ENCODE measurements around the gene FIGN. TPM values are rescaled to one million over a fixed set of nuclear protein-coding genes. Genes with fewer than 3 reads are reported as not detected.
A peak's percentile ranks its signal among the peaks of the same experiment; 100 is the strongest.

The FIGN gene
- total RNA-seq, 2 donors from 2014 or later = 18.6 to 20.5 TPM

DNA sequence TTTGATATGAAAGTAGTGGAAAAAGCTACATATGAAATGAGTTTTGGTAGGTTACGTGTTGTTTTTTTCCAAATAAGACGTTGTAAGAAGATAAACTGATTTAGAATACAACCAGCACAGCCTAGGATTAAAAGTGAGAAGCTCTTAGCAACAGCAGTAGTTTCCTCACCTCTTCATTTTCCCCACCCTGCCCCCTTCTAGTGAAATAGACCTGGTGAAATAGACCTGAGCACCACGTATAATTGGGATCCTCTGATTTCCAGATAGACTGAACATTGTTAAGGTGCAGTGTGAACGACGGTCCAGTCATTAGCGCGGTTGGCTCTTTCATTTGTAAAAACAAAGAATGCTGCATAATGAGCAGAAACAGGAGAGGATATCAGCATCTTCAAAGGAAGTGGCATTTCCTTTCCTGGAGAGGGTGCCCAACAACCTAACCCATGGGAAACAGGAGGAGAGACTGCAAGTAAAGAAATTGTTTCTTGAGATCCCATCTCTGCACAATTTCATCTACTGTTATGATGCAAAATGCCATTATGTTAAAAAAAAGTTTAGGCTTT lies 114.3 kb downstream of the FIGN start:
- no peaks in the 10 kb centered on the region for H3K4me1 ChIP-seq (ENCODE audit: control insufficient read depth, insufficient read depth, low read length)
- no peaks in the 10 kb centered on the region for H3K27me3 ChIP-seq (ENCODE audit: control insufficient read depth, insufficient read depth, low read length, poor library complexity, severe bottlenecking)
- TF ChIP-seq, protein P1, sequence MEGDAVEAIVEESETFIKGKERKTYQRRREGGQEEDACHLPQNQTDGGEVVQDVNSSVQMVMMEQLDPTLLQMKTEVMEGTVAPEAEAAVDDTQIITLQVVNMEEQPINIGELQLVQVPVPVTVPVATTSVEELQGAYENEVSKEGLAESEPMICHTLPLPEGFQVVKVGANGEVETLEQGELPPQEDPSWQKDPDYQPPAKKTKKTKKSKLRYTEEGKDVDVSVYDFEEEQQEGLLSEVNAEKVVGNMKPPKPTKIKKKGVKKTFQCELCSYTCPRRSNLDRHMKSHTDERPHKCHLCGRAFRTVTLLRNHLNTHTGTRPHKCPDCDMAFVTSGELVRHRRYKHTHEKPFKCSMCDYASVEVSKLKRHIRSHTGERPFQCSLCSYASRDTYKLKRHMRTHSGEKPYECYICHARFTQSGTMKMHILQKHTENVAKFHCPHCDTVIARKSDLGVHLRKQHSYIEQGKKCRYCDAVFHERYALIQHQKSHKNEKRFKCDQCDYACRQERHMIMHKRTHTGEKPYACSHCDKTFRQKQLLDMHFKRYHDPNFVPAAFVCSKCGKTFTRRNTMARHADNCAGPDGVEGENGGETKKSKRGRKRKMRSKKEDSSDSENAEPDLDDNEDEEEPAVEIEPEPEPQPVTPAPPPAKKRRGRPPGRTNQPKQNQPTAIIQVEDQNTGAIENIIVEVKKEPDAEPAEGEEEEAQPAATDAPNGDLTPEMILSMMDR (conservative IDR thresholded peaks at IDR 0.05) = no peak
- H3K9me3 Mint-ChIP-seq = no peaks in the 10 kb centered on the region
- no peaks in the 10 kb centered on the region for H3K9me3 ChIP-seq (ENCODE audit: control insufficient read depth, low read length)
- no peak overlapping the region for H3K27ac Mint-ChIP-seq
- DNase-seq = peak; percentile 62
- 32 to 43% methylated on average over 7 of the region's 7 CpGs for WGBS, 2 experiments (ENCODE audit: insufficient coverage in 1 of 2, insufficient read length in 1 of 2)
- no peaks in the 10 kb centered on the region for H3K36me3 Mint-ChIP-seq (ENCODE audit: low read depth)
- no peak overlapping the region for H3K4me3 ChIP-seq (ENCODE audit: low read length)
- no peaks in the 10 kb centered on the region for H3K27me3 Mint-ChIP-seq (ENCODE audit: insufficient read depth)
- H3K9ac ChIP-seq (ENCODE audit: extremely low read depth, low read length, poor library complexity, severe bottlenecking) = no peak overlapping the region
- H3K36me3 ChIP-seq (ENCODE audit: control insufficient read depth, insufficient read depth, low read length) = no peaks in the 10 kb centered on the region
- H3K27ac ChIP-seq (ENCODE audit: low read depth, low read length) = no peak overlapping the region
- peaks cover 14% of the 10 kb centered on the region for H3K4me1 Mint-ChIP-seq
- no peak overlapping the region for H3K4me3 Mint-ChIP-seq

DNA sequence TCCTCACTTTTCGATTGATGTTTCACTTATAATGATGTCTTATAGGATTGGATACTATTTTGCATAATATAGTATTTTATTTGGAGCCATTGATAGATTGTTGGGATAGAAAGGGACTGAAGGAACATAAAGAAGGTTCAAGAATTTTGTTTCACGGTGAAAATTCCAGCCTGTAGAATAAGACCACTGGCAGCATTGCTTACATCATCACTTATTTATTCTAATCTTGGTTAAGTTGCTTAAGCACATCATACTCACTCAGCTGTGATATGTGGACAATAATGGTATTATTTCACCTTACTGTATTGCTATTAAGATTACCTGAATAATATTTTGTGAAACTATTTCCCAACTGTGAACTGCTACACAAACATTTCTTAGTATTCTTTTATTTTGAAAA lies 118.3 kb downstream of the FIGN start:
- DNase-seq = no peak
- H3K27ac Mint-ChIP-seq = no peak overlapping the region
- no peaks in the 10 kb centered on the region for H3K36me3 Mint-ChIP-seq (ENCODE audit: low read depth)
- WGBS, 2 experiments (ENCODE audit: insufficient coverage in 1 of 2, insufficient read length in 1 of 2) = 94% methylated on average over 2 of the region's 2 CpGs; no CpG with 5 or more reads in 1 of the 2 experiments
- H3K4me3 Mint-ChIP-seq = no peak overlapping the region
- no peaks in the 10 kb centered on the region for H3K9me3 Mint-ChIP-seq
- Histone ChIP-seq H3K9ac (ENCODE audit: extremely low read depth, low read length, poor library complexity, severe bottlenecking) (no peak overlapping the region), H3K9me3 (ENCODE audit: control insufficient read depth, low read length) (no peaks in the 10 kb centered on the region), H3K4me1 (ENCODE audit: control insufficient read depth, insufficient read depth, low read length) (no peaks in the 10 kb centered on the region), H3K27ac (ENCODE audit: low read depth, low read length) (no peak overlapping the region), H3K27me3 (ENCODE audit: control insufficient read depth, insufficient read depth, low read length, poor library complexity, severe bottlenecking) (no peaks in the 10 kb centered on the region), H3K4me3 (ENCODE audit: low read length) (no peak overlapping the region), H3K36me3 (ENCODE audit: control insufficient read depth, insufficient read depth, low read length) (no peaks in the 10 kb centered on the region)
- TF ChIP-seq, protein P1 (conservative IDR thresholded peaks at IDR 0.05) = no peak
- H3K27me3 Mint-ChIP-seq (ENCODE audit: insufficient read depth) = no peaks in the 10 kb centered on the region
- H3K4me1 Mint-ChIP-seq = peaks cover 13% of the 10 kb centered on the region

DNA sequence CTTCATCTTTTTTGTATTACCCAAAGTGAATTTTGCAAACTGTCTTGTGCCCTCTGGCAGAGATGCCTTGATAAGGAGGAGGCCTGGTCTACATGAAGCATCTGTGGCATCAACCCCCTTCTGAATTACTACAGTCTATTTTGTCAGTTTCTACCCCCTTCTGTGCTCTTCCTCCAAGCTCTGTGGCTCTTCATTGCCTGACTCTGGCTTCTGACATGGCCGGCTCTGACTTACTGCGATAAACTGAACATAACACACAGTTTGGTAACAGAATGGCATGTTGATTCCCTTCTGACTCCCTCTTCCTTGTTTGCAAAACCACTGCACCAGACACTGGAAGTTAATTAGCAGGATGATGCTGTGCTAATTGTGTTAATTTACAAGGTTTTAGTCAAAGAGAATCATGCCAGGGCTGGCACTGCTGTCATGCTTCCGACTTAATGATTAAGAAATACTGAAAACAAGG lies 122.5 kb downstream of the FIGN start:
- H3K36me3 ChIP-seq (ENCODE audit: control insufficient read depth, insufficient read depth, low read length) = peaks cover 6% of the 10 kb centered on the region
- H3K4me3 ChIP-seq (ENCODE audit: low read length) = no peak overlapping the region
- WGBS, 2 experiments (ENCODE audit: insufficient coverage in 1 of 2, insufficient read length in 1 of 2) = 84 to 92% methylated on average over 3 of the region's 3 CpGs
- no peak overlapping the region for H3K9ac ChIP-seq (ENCODE audit: extremely low read depth, low read length, poor library complexity, severe bottlenecking)
- DNase-seq = no peak
- Mint-ChIP-seq H3K4me3 (no peak overlapping the region), H3K27ac (no peak overlapping the region), H3K27me3 (ENCODE audit: insufficient read depth) (no peaks in the 10 kb centered on the region), H3K4me1 (peaks cover 8% of the 10 kb centered on the region), H3K9me3 (no peaks in the 10 kb centered on the region), H3K36me3 (ENCODE audit: low read depth) (peaks cover 17% of the 10 kb centered on the region)
- H3K27ac ChIP-seq (ENCODE audit: low read depth, low read length) = peak overlapping the region; percentile 61
- H3K4me1 ChIP-seq (ENCODE audit: control insufficient read depth, insufficient read depth, low read length) = no peaks in the 10 kb centered on the region
- H3K27me3 ChIP-seq (ENCODE audit: control insufficient read depth, insufficient read depth, low read length, poor library complexity, severe bottlenecking) = no peaks in the 10 kb centered on the region
- TF ChIP-seq, protein P1 (conservative IDR thresholded peaks at IDR 0.05) = no peak
- no peaks in the 10 kb centered on the region for H3K9me3 ChIP-seq (ENCODE audit: control insufficient read depth, low read length)

Data from endodermal cell (in vitro differentiated cells).